Endothelial cell (in vitro differentiated cells): ENCODE data around the gene PKP1. TPM values are rescaled to one million over a fixed set of nuclear protein-coding genes. Genes with fewer than 3 reads are reported as not detected.
A peak's percentile ranks its signal among the peaks of the same experiment; 100 is the strongest.

Experiments used
- DNase-seq: peaks from one replicate; pipeline ENCODE4 v3.0.0; 2021; ENCODE audit warnings: low spot score
- H3K27ac Mint-ChIP-seq: one replicate; pipeline ENCODE4 v1.8.0; 2021; ENCODE audit warnings: mixed read lengths, inconsistent platforms; ENCODE audit not compliant: unreplicated experiment
- H3K27me3 Mint-ChIP-seq: one replicate; pipeline ENCODE4 v1.8.0; 2021; ENCODE audit warnings: mild to moderate bottlenecking, moderate library complexity, mixed read lengths, inconsistent platforms; ENCODE audit not compliant: unreplicated experiment
- H3K36me3 Mint-ChIP-seq: one replicate; pipeline ENCODE4 v1.8.0; 2021; ENCODE audit warnings: mild to moderate bottlenecking, low read depth, mixed read lengths, inconsistent platforms; ENCODE audit not compliant: unreplicated experiment
- H3K4me1 Mint-ChIP-seq: one replicate; pipeline ENCODE4 v1.8.0; 2021; ENCODE audit warnings: mild to moderate bottlenecking, mixed read lengths, inconsistent platforms; ENCODE audit not compliant: unreplicated experiment
- H3K4me3 Mint-ChIP-seq: one replicate; pipeline ENCODE4 v1.8.0; 2021; ENCODE audit warnings: mild to moderate bottlenecking, mixed read lengths, inconsistent platforms; ENCODE audit not compliant: unreplicated experiment
- H3K9me3 Mint-ChIP-seq: one replicate; pipeline ENCODE4 v1.8.0; 2021; ENCODE audit warnings: mixed read lengths, inconsistent platforms; ENCODE audit not compliant: unreplicated experiment
- total RNA-seq: library from RNA; stranded (reverse); fragmentation: NEBNext Ultra II Directional; extraction: Animal tissue kit (Norgen Biotek cat#: 25700); gene quantifications from one replicate; pipeline ENCODE4 v1.2.1, GENCODE V29; 2021; ENCODE audit not compliant: unreplicated experiment
- TF ChIP-seq, protein P1 (sequence below): fragments of 200-600 bp; sonication (generic); IDR thresholded peaks from one replicate; pipeline ENCODE4 v1.5.0; 2021; ENCODE audit warnings: antibody characterized with exemption; ENCODE audit not compliant: unreplicated experiment

Gene PKP1
- total RNA-seq, 1 donor from 2014 or later: 0.64 TPM

DNA sequence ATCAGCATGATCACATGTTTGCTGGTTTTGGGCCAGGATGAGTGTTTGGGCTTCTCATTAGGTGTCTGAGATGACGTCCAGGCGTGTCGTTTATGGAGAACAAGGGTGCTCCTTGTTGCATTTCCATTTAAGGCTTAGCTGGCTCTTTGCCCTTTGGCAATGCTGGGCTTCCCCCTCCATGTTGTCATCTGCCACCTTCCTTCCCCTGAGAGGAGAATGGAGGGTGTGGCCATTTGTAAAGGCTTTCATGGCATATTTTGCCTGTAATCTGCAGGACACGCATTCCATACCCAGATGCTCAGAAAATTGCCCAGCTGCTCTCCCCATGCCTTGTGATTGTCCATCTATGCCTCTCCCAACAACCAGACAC lies 27.7 kb downstream of the PKP1 start:
- Mint-ChIP-seq H3K4me1 (peaks cover 8% of the 10 kb centered on the region), H3K36me3 (no peaks in the 10 kb centered on the region), H3K27ac (no peak overlapping the region), H3K4me3 (no peak overlapping the region), H3K27me3 (peaks cover 3% of the 10 kb centered on the region), H3K9me3 (no peaks in the 10 kb centered on the region)
- DNase-seq: no peak
- TF ChIP-seq, protein P1, sequence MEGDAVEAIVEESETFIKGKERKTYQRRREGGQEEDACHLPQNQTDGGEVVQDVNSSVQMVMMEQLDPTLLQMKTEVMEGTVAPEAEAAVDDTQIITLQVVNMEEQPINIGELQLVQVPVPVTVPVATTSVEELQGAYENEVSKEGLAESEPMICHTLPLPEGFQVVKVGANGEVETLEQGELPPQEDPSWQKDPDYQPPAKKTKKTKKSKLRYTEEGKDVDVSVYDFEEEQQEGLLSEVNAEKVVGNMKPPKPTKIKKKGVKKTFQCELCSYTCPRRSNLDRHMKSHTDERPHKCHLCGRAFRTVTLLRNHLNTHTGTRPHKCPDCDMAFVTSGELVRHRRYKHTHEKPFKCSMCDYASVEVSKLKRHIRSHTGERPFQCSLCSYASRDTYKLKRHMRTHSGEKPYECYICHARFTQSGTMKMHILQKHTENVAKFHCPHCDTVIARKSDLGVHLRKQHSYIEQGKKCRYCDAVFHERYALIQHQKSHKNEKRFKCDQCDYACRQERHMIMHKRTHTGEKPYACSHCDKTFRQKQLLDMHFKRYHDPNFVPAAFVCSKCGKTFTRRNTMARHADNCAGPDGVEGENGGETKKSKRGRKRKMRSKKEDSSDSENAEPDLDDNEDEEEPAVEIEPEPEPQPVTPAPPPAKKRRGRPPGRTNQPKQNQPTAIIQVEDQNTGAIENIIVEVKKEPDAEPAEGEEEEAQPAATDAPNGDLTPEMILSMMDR: no peak

DNA sequence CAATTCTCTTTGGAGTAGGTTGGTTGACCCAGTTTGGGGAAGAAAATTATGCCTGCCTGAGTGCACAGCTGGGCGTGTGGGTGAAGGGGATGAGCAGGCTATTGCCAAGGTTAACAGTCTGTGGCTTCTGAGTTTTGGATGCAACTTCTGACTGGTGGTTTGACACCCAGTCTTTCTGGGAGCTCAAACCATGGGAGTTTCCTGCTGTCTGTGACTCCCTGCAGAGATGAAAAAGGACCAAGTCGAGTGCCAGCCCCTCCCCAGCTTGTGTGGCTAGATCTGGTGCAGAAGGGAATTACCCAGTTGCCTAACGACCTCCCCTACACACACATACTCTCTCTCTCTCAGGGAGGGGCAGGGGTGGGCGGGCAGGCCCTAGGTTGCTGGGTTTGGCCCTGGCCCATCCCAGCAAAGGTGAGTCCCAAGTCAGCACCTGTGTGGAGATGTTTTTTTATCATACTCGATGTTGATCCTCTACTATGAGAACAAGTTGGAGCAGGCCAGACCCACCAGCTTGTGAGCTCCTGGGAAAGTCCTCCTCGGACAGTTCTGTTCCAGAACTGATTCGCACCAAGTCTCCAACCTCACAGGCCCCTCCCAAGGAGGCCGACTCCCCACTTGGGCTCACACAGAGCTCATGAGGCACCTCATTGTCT lies 28.2 kb downstream of the PKP1 start:
- Mint-ChIP-seq H3K27me3 (peaks cover 3% of the 10 kb centered on the region), H3K4me3 (no peak overlapping the region), H3K9me3 (no peaks in the 10 kb centered on the region), H3K4me1 (peaks cover 8% of the 10 kb centered on the region), H3K36me3 (no peaks in the 10 kb centered on the region), H3K27ac (no peak overlapping the region)
- no peak for DNase-seq
- TF ChIP-seq, protein P1: no peak

DNA sequence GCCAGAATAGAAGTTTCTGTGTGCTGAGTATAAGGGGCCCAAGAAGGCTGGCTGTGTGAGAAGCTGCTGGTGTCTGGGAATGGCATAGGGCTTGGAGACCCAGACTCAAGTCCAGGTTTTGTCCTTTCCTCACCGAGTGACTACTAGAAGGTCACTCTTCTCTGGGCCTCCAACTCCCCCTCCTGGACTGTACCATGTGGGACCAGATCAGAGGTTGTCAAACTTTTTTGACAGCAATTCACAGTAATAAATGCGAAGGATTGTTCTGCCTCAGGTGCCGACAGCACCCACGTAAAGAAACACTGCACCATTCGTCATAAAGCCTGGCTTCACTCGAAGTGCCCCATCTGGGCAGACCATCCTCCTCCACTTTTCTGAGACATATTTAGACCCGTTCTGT lies 29.0 kb downstream of the PKP1 start:
- Mint-ChIP-seq H3K9me3 (no peaks in the 10 kb centered on the region), H3K27me3 (peaks cover 3% of the 10 kb centered on the region), H3K4me3 (no peak overlapping the region), H3K36me3 (no peaks in the 10 kb centered on the region), H3K27ac (no peak overlapping the region), H3K4me1 (peaks cover 8% of the 10 kb centered on the region)
- TF ChIP-seq, protein P1: no peak
- no peak for DNase-seq

DNA sequence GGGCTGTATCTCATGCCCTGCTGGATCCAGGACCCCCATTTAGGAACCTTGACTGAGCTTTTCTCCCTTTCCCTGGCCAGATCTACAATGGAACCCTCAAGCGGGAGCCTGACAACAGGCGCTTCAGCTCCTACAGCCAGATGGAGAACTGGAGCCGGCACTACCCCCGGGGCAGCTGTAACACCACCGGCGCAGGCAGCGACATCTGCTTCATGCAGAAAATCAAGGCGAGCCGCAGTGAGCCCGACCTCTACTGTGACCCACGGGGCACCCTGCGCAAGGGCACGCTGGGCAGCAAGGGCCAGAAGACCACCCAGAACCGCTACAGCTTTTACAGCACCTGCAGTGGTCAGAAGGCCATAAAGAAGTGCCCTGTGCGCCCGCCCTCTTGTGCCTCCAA lies 29.8 kb downstream of the PKP1 start:
- H3K4me1 Mint-ChIP-seq: peaks cover 8% of the 10 kb centered on the region
- DNase-seq: no peak
- H3K4me3 Mint-ChIP-seq: no peak overlapping the region
- H3K27ac Mint-ChIP-seq: peak overlapping the region; percentile 24
- no peaks in the 10 kb centered on the region for H3K36me3 Mint-ChIP-seq
- TF ChIP-seq, protein P1: no peak
- H3K27me3 Mint-ChIP-seq: peaks cover 5% of the 10 kb centered on the region
- H3K9me3 Mint-ChIP-seq: no peaks in the 10 kb centered on the region

DNA sequence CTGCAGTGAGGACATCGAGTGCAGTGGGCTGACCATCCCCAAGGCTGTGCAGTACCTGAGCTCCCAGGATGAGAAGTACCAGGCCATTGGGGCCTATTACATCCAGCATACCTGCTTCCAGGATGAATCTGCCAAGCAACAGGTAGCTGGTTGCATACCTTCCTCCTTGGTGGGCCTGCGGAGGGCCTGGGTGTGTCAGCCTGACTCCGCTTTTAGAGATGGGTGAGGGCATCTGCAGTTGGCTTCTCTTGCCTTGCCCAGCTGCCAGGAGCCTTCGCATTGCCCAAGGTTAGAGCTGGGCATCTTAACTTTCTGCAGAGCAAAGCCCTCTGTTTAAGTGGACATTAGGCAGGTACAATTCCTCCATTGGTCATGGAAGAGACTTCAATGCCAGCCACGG lies 33.2 kb downstream of the PKP1 start:
- DNase-seq: no peak
- no peak overlapping the region for H3K27ac Mint-ChIP-seq
- H3K4me3 Mint-ChIP-seq: no peak overlapping the region
- H3K9me3 Mint-ChIP-seq: no peaks in the 10 kb centered on the region
- no peaks in the 10 kb centered on the region for H3K36me3 Mint-ChIP-seq
- peaks cover 3% of the 10 kb centered on the region for H3K27me3 Mint-ChIP-seq
- H3K4me1 Mint-ChIP-seq: no peaks in the 10 kb centered on the region
- TF ChIP-seq, protein P1: no peak
